K562 (cell line): ENCODE results near the gene KRTAP10-12. TPM values are rescaled to one million over a fixed set of nuclear protein-coding genes. Genes with fewer than 3 reads are reported as not detected.

Source experiments
- ATAC-seq: fragments of 200-7000 bp; cut with Tn5 transposase; 3 replicates; pipeline ENCODE4 v1.9.1; 2020; ENCODE audit warnings: moderate library complexity
- BruUV-seq: library from RNA; stranded (reverse); fragments of 400-500 nt; replicated peaks from 2 replicates; lab custom pipeline; 2021; lab: Mats Ljungman, UMichigan
- CTCF ChIA-PET: fragments of 300-600 bp; formaldehyde crosslinking; extraction: SDS; loops from one replicate; lab custom pipeline; 2021; ENCODE audit warnings: low intra/inter-chr PET ratio; lab: Yijun Ruan, JAX
- POLR2A ChIA-PET: fragments of 300-600, 350-650 bp; sonication (Branson Sonifier 250); formaldehyde crosslinking; extraction: SDS; loops from one replicate; lab custom pipeline; 2021; ENCODE audit warnings: antibody characterized with exemption, inconsistent platforms; lab: Yijun Ruan, JAX
- DNase-seq, 4 experiments: peaks; one replicate each; pipeline versions ENCODE4 v3.0.0 to v3.0.0-alpha.2; 2011 to 2018; ENCODE audit warnings: low spot score in 3 of 4, mixed read lengths in 3 of 4; ENCODE audit errors: extremely low read depth in 1 of 4
- FAIRE-seq: peaks from 2 replicates; lab custom pipeline; 2011; peaks lifted over from hg19 to GRCh38; lab: Jason Lieb, UNC
- H2AFZ ChIP-seq: 2 replicates; pipeline ENCODE4 v1.6.0; 2011; ENCODE audit warnings: low read depth, low read length, control low read depth, inconsistent platforms
- H3K27ac ChIP-seq: fragments of 200-600 bp; 3 replicates; pipeline ENCODE4 v1.8.0; 2011; ENCODE audit warnings: low read depth, mild to moderate bottlenecking, control low read depth, inconsistent platforms, low read length, moderate library complexity, mixed read lengths; ENCODE audit errors: extremely low read depth
- H3K27me3 ChIP-seq, 2 experiments: fragments of 300-600 bp in 1 of 2; 2 replicates in 1 of 2; 3 replicates in 1 of 2; pipeline versions ENCODE4 v1.6.0 to v1.8.0; 2011; ENCODE audit warnings: inconsistent platforms in 2 of 2, low read length in 2 of 2, mild to moderate bottlenecking in 1 of 2, mixed read lengths in 1 of 2, moderate library complexity in 1 of 2; ENCODE audit not compliant: control insufficient read depth in 2 of 2, insufficient read depth in 2 of 2
- H3K36me3 ChIP-seq: fragments of 300-600 bp; 3 replicates; pipeline ENCODE4 v1.8.0; 2011; ENCODE audit warnings: mild to moderate bottlenecking, low read length, inconsistent platforms; ENCODE audit not compliant: control insufficient read depth, insufficient read depth
- H3K4me1 ChIP-seq, 2 experiments: fragments of 200-600 bp in 1 of 2; replicated peaks in 1 of 2; 2 replicates in 1 of 2; 3 replicates in 1 of 2; pipeline versions ENCODE4 v1.5.1 to v1.8.0; 2011; ENCODE audit warnings: inconsistent platforms in 2 of 2, low read length in 2 of 2, mild to moderate bottlenecking in 1 of 2, mixed read lengths in 1 of 2, moderate library complexity in 1 of 2; ENCODE audit not compliant: control insufficient read depth in 2 of 2, insufficient read depth in 2 of 2
- H3K4me2 ChIP-seq: 2 replicates; pipeline ENCODE4 v1.6.1; 2011; ENCODE audit warnings: low read length, control low read depth, inconsistent platforms, mixed read lengths; ENCODE audit not compliant: insufficient read depth
- H3K4me3 ChIP-seq: fragments of 200-600 bp; sonication (generic), shearing (Covaris generic); 2 replicates; pipeline ENCODE4 v1.5.1; 2016; ENCODE audit warnings: control low read depth, inconsistent platforms
- H3K79me2 ChIP-seq: fragments of 200-600 bp; 3 replicates; pipeline ENCODE4 v1.8.0; 2011; ENCODE audit warnings: low read length, inconsistent platforms; ENCODE audit not compliant: control insufficient read depth, insufficient read depth
- H3K9ac ChIP-seq, 2 experiments: 2 replicates each; pipeline versions ENCODE4 v1.6.0 to v1.6.1; 2011; ENCODE audit warnings: low read depth in 2 of 2, low read length in 2 of 2, control low read depth in 1 of 2, inconsistent platforms in 1 of 2, mild to moderate bottlenecking in 1 of 2, mixed read lengths in 1 of 2; ENCODE audit not compliant: insufficient read depth in 1 of 2
- H3K9me1 ChIP-seq: one replicate; pipeline ENCODE4 v1.6.0; 2011; ENCODE audit warnings: inconsistent platforms, mild to moderate bottlenecking, low read length, moderate library complexity; ENCODE audit not compliant: control insufficient read depth, insufficient read depth
- H3K9me3 ChIP-seq: replicated peaks from 2 replicates; pipeline ENCODE4 v1.5.1; 2011; ENCODE audit warnings: low read depth, low read length, inconsistent platforms; ENCODE audit not compliant: control insufficient read depth, insufficient read depth
- H4K20me1 ChIP-seq: replicated peaks from 2 replicates; pipeline ENCODE4 v1.6.1; 2011; ENCODE audit warnings: low read length, inconsistent platforms, mixed read lengths; ENCODE audit not compliant: control insufficient read depth, insufficient read depth
- CTCF ChIP-seq, 3 experiments: IDR thresholded peaks in 2 of 3; conservative IDR thresholded peaks in 1 of 3; 2 replicates each; pipeline ENCODE4 v1.5.1; 2011 to 2012; ENCODE audit warnings: low read length in 3 of 3, mild to moderate bottlenecking in 3 of 3, control low read depth in 2 of 3, improper control_type of control experiment in 1 of 3, inconsistent platforms in 1 of 3, low read depth in 1 of 3, mixed read lengths in 1 of 3, moderate library complexity in 1 of 3; ENCODE audit not compliant: insufficient read depth in 2 of 3
- GMEB1 ChIP-seq: fragments of 250-450 bp; sonication (Bioruptor Pico); IDR thresholded peaks from 2 replicates; pipeline ENCODE4 v1.4.0; 2020; ENCODE audit warnings: mild to moderate bottlenecking
- HSF4 ChIP-seq: fragments of 250-450 bp; sonication (Bioruptor Pico); IDR thresholded peaks from 2 replicates; pipeline ENCODE4 v2.1.2; 2022; ENCODE audit warnings: mild to moderate bottlenecking, moderate library complexity, borderline replicate concordance
- IRF1 ChIP-seq: sonication (generic); formaldehyde crosslinking; IDR thresholded peaks from 2 replicates; pipeline ENCODE4 v1.8.0; 2022; ENCODE audit warnings: missing genetic modification reagents, mild to moderate bottlenecking, borderline replicate concordance
- PURB ChIP-seq: sonication (generic); formaldehyde crosslinking; IDR thresholded peaks from 2 replicates; pipeline ENCODE4 v1.9.0; 2021; ENCODE audit warnings: low read depth, mild to moderate bottlenecking, missing genetic modification reagents
- SP2 ChIP-seq: IDR thresholded peaks from 2 replicates; pipeline ENCODE4 v1.6.1; 2011; ENCODE audit warnings: mild to moderate bottlenecking, low read depth, low read length, moderate library complexity; ENCODE audit not compliant: poor library complexity, severe bottlenecking; ENCODE audit errors: extremely low read depth
- TAL1 ChIP-seq: fragments of 450-650 bp; IDR thresholded peaks from 2 replicates; pipeline ENCODE4 v1.6.1; 2016; ENCODE audit warnings: mild to moderate bottlenecking
- WGBS: fragments of 100-300 bp; shearing (Covaris generic); methylation state at CpG from one replicate; pipeline ENCODE4 v1.1.6; 2016; ENCODE audit warnings: low coverage, mixed read lengths; ENCODE audit not compliant: insufficient coverage; ENCODE audit errors: missing lambda C conversion rate; 5-methylcytosine and 5-hydroxymethylcytosine counted together
- in situ Hi-C: fragments of 300-500 bp; cut with MboI; formaldehyde crosslinking; loops from 4 replicates; pipeline ENCODE4 v1.15.0; 2018; ENCODE audit warnings: inconsistent platforms, mixed read lengths
- intact Hi-C: fragments of 100-400 bp; cut with micrococcal nuclease; formaldehyde crosslinking; loops from 2 replicates; pipeline ENCODE4 v1.14.2; 2022
- polyA plus RNA-seq, 8 experiments: library from polyadenylated mRNA; depleted of rRNA in 4 of 8; stranded (reverse) in 5 of 8; unstranded in 3 of 8; fragments of >200 nt; fragmentation: Nextera tagmentation in 2 of 8; fragmentation: Illumina TruSeq in 1 of 8; extraction: Ambion mirVana in 2 of 8; extraction: Trizol in 1 of 8; gene quantifications; 2 replicates each; pipeline versions ENCODE4 v1.2.1 to v1.2.3, GENCODE V29; 2011 to 2014; ENCODE audit warnings: inconsistent platforms in 1 of 8, missing spikeins in 1 of 8
- total RNA-seq, 7 experiments: library from RNA; depleted of rRNA in 6 of 7; stranded (reverse); fragments of >200 nt in 6 of 7; fragmentation: Illumina TruSeq in 2 of 7; extraction: Trizol in 2 of 7; gene quantifications; 2 replicates each; pipeline versions ENCODE4 v1.2.1 to v1.2.3, GENCODE V29; 2011 to 2021; ENCODE audit warnings: low replicate concordance in 1 of 7
- TF ChIP-seq, protein P1 (sequence below): fragments of 250-450 bp; sonication (Bioruptor Pico); IDR thresholded peaks from 2 replicates; pipeline ENCODE4 v1.9.0; 2021; ENCODE audit warnings: mild to moderate bottlenecking
- TF ChIP-seq, protein P2 (sequence below): sonication (generic); formaldehyde crosslinking; IDR thresholded peaks from 2 replicates; pipeline ENCODE4 v1.8.1; 2023; ENCODE audit warnings: mild to moderate bottlenecking, missing genetic modification reagents
- TF ChIP-seq, protein P3 (sequence below), 2 experiments: IDR thresholded peaks; 2 replicates each; pipeline ENCODE4 v1.6.1; 2011; ENCODE audit warnings: borderline replicate concordance in 1 of 2, control low read depth in 1 of 2, low read depth in 1 of 2, low read length in 1 of 2, mild to moderate bottlenecking in 1 of 2, mixed read lengths in 1 of 2, moderate library complexity in 1 of 2; ENCODE audit not compliant: insufficient read depth in 1 of 2, insufficient read length in 1 of 2, poor library complexity in 1 of 2, severe bottlenecking in 1 of 2; ENCODE audit errors: extremely low read depth in 1 of 2

Gene KRTAP10-12
- total and polyA plus RNA-seq, 9 of the 15 experiments (the other 6 are each of a cell fraction or from before 2014, with no cell fraction given): not detected

- Histone ChIP-seq H3K27ac (no peak overlapping the region), H3K9ac (no peak overlapping the region), H2AFZ (no peak overlapping the region), H3K4me2 (no peak overlapping the region), H3K4me3 (no peak overlapping the region), H3K79me2 (no peaks in the 10 kb centered on the region), H3K27me3 (peaks cover 42 to 60% of the 10 kb centered on the region in 2 experiments; a peak in 4 of 5 replicates), H3K4me1 (peaks cover 0 to 12% of the 10 kb centered on the region in 2 experiments; a peak in 1 of 5 replicates), H3K9me1 (no peaks in the 10 kb centered on the region), H3K9me3 (no peaks in the 10 kb centered on the region), H4K20me1 (peaks cover 8% of the 10 kb centered on the region; the same call in 1 of the 2 replicates), H3K36me3 (no peaks in the 10 kb centered on the region)
- ChIA-PET POLR2A (interaction anchor here (1.0 kb wide), 1 partner anchor 12 kb away, joined by 3 read pairs; no protein-coding TSS in a partner anchor), CTCF (no interaction called here)
- intact Hi-C loops (no loop called here), in situ Hi-C loops (no loop called here)
- DNase-seq (no peak), FAIRE-seq (no peak), ATAC-seq (no peak)
- WGBS: 8% methylated on average over 10 of the region's 10 CpGs
- BruUV-seq: no TSS peak
- no peak for TF ChIP-seq PURB (CRISPR knock-in tag)
- no peak for TF ChIP-seq SP2
- no peak for TF ChIP-seq CTCF (IDR thresholded peaks at IDR 0.05 in 2 of 3, conservative IDR thresholded peaks at IDR 0.05 in 1 of 3; ENCODE audit: insufficient read depth in 2 of 3, low read depth in 1 of 3, low read length in 3 of 3)
- TF ChIP-seq GMEB1 (CRISPR knock-in tag): no peak
- TF ChIP-seq, protein P1, sequence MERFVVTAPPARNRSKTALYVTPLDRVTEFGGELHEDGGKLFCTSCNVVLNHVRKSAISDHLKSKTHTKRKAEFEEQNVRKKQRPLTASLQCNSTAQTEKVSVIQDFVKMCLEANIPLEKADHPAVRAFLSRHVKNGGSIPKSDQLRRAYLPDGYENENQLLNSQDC (CRISPR knock-in tag): no peak
- TF ChIP-seq, protein P2, sequence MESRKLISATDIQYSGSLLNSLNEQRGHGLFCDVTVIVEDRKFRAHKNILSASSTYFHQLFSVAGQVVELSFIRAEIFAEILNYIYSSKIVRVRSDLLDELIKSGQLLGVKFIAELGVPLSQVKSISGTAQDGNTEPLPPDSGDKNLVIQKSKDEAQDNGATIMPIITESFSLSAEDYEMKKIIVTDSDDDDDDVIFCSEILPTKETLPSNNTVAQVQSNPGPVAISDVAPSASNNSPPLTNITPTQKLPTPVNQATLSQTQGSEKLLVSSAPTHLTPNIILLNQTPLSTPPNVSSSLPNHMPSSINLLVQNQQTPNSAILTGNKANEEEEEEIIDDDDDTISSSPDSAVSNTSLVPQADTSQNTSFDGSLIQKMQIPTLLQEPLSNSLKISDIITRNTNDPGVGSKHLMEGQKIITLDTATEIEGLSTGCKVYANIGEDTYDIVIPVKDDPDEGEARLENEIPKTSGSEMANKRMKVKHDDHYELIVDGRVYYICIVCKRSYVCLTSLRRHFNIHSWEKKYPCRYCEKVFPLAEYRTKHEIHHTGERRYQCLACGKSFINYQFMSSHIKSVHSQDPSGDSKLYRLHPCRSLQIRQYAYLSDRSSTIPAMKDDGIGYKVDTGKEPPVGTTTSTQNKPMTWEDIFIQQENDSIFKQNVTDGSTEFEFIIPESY (CRISPR knock-in tag): no peak
- no peak for TF ChIP-seq TAL1
- no peak for TF ChIP-seq IRF1
- TF ChIP-seq, protein P3, sequence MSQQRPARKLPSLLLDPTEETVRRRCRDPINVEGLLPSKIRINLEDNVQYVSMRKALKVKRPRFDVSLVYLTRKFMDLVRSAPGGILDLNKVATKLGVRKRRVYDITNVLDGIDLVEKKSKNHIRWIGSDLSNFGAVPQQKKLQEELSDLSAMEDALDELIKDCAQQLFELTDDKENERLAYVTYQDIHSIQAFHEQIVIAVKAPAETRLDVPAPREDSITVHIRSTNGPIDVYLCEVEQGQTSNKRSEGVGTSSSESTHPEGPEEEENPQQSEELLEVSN (IDR thresholded peaks at IDR 0.05; ENCODE audit: borderline replicate concordance in 1 of 2, extremely low read depth in 1 of 2, insufficient read depth in 1 of 2, insufficient read length in 1 of 2, low read depth in 1 of 2, low read length in 1 of 2, poor library complexity in 1 of 2, severe bottlenecking in 1 of 2): no peak
- no peak for TF ChIP-seq HSF4 (CRISPR knock-in tag)
Measured at GRCh38 chr21:44713846-44714245, 16.9 kb downstream of the KRTAP10-12 start.
